IMR-90 (cell line): ENCODE measurements around the gene POLE3. TPM values are rescaled to one million over a fixed set of nuclear protein-coding genes. Genes with fewer than 3 reads are reported as not detected.

ENCODE experiments used
- ATAC-seq: fragments of 200-7000 bp; cut with Tn5 transposase; 2 replicates; pipeline ENCODE4 v1.9.1; 2020; ENCODE audit warnings: low read depth, mild to moderate bottlenecking, moderate library complexity
- BruUV-seq: library from RNA; stranded (reverse); fragments of 400-500 nt; replicated peaks from 2 replicates; lab custom pipeline; 2021; lab: Mats Ljungman, UMichigan
- CTCF ChIA-PET: fragments of 300-600 bp; formaldehyde crosslinking; extraction: SDS; loops from one replicate; lab custom pipeline; 2021; ENCODE audit warnings: antibody characterized with exemption; lab: Yijun Ruan, JAX
- POLR2A ChIA-PET: fragments of 300-600 bp; sonication (Branson Sonifier 250); formaldehyde crosslinking; loops from one replicate; lab custom pipeline; 2022; ENCODE audit warnings: antibody characterized with exemption; ENCODE audit not compliant: unreplicated experiment; lab: Charles Lee
- DNase-seq: peaks from one replicate; pipeline ENCODE4 v3.0.0; 2013
- H2AFZ ChIP-seq: replicated peaks from 2 replicates; pipeline ENCODE3; 2013; ENCODE audit warnings: low read length, mild to moderate bottlenecking; ENCODE audit not compliant: poor library complexity
- H2AK5ac ChIP-seq: 2 replicates; pipeline ENCODE4 v1.6.1; 2013; ENCODE audit warnings: low read depth, low read length, inconsistent platforms
- H2AK9ac ChIP-seq: replicated peaks from 2 replicates; pipeline ENCODE3; 2013; ENCODE audit warnings: mild to moderate bottlenecking, low read depth, low read length, moderate library complexity; ENCODE audit not compliant: poor library complexity
- H2BK120ac ChIP-seq: 2 replicates; pipeline ENCODE4 v1.6.1; 2013; ENCODE audit warnings: low read depth, low read length, inconsistent platforms
- H2BK15ac ChIP-seq: 3 replicates; pipeline ENCODE4 v1.6.1; 2013; ENCODE audit warnings: low read depth, low read length, inconsistent platforms
- H2BK20ac ChIP-seq: 2 replicates; pipeline ENCODE4 v1.6.1; 2013; ENCODE audit warnings: low read depth, mild to moderate bottlenecking, inconsistent platforms, low read length, moderate library complexity
- H2BK5ac ChIP-seq: 2 replicates; pipeline ENCODE4 v1.6.1; 2013; ENCODE audit warnings: mild to moderate bottlenecking, low read depth, low read length, inconsistent platforms; ENCODE audit not compliant: poor library complexity, severe bottlenecking
- H3K14ac ChIP-seq: replicated peaks from 2 replicates; pipeline ENCODE4 v1.6.1; 2013; ENCODE audit warnings: low read depth, low read length, inconsistent platforms
- H3K18ac ChIP-seq: 2 replicates; pipeline ENCODE4 v1.6.1; 2013; ENCODE audit warnings: low read depth, low read length, control low read depth
- H3K23ac ChIP-seq: 2 replicates; pipeline ENCODE4 v1.6.1; 2013; ENCODE audit warnings: low read depth, low read length, inconsistent platforms
- H3K27ac ChIP-seq: 2 replicates; pipeline ENCODE4 v1.5.1; 2013; ENCODE audit warnings: mild to moderate bottlenecking, control low read depth, low read length; ENCODE audit not compliant: insufficient read depth
- H3K27me3 ChIP-seq: 2 replicates; pipeline ENCODE4 v1.6.1; 2013; ENCODE audit warnings: low read length; ENCODE audit not compliant: control insufficient read depth, insufficient read depth
- H3K36me3 ChIP-seq: 2 replicates; pipeline ENCODE4 v1.6.1; 2013; ENCODE audit warnings: low read length, mixed read lengths; ENCODE audit not compliant: control insufficient read depth, insufficient read depth
- H3K4ac ChIP-seq: 2 replicates; pipeline ENCODE4 v1.6.1; 2013; ENCODE audit warnings: low read depth, low read length, inconsistent platforms
- H3K4me1 ChIP-seq: 2 replicates; pipeline ENCODE4 v1.6.1; 2013; ENCODE audit warnings: low read length, mixed read lengths; ENCODE audit not compliant: control insufficient read depth, insufficient read depth
- H3K4me2 ChIP-seq: 2 replicates; pipeline ENCODE4 v1.6.1; 2013; ENCODE audit warnings: low read depth, mild to moderate bottlenecking, control low read depth, low read length, moderate library complexity
- H3K4me3 ChIP-seq: 2 replicates; pipeline ENCODE4 v1.5.1; 2013; ENCODE audit warnings: low read depth, mild to moderate bottlenecking, control low read depth, low read length, moderate library complexity; ENCODE audit not compliant: insufficient read depth
- H3K56ac ChIP-seq: 2 replicates; pipeline ENCODE4 v1.6.1; 2013; ENCODE audit warnings: low read length, inconsistent platforms; ENCODE audit not compliant: insufficient read depth; ENCODE audit errors: extremely low read depth
- H3K79me1 ChIP-seq, 2 experiments: 2 replicates each; pipeline ENCODE4 v1.6.1; 2013; ENCODE audit warnings: low read length in 2 of 2, inconsistent platforms in 1 of 2, low read depth in 1 of 2
- H3K9ac ChIP-seq: 2 replicates; pipeline ENCODE4 v1.6.1; 2013; ENCODE audit warnings: low read depth, low read length, control low read depth
- H3K9me1 ChIP-seq: 2 replicates; pipeline ENCODE4 v1.6.1; 2013; ENCODE audit warnings: low read length, inconsistent platforms; ENCODE audit not compliant: insufficient read depth
- H3K9me3 ChIP-seq: 2 replicates; pipeline ENCODE4 v1.6.1; 2013; ENCODE audit warnings: low read length; ENCODE audit not compliant: control insufficient read depth, insufficient read depth
- H4K20me1 ChIP-seq: 2 replicates; pipeline ENCODE4 v1.6.1; 2013; ENCODE audit warnings: low read length, inconsistent platforms; ENCODE audit not compliant: insufficient read depth
- H4K5ac ChIP-seq: 2 replicates; pipeline ENCODE4 v1.6.1; 2013; ENCODE audit warnings: mild to moderate bottlenecking, low read depth, low read length, control low read depth
- H4K8ac ChIP-seq, 2 experiments: 2 replicates each; pipeline ENCODE4 v1.6.1; 2013; ENCODE audit warnings: low read depth in 2 of 2, low read length in 2 of 2, control low read depth in 1 of 2, inconsistent platforms in 1 of 2
- H4K91ac ChIP-seq: 2 replicates; pipeline ENCODE4 v1.6.1; 2013; ENCODE audit warnings: low read depth, low read length, inconsistent platforms; ENCODE audit not compliant: insufficient read depth
- POLR2A ChIP-seq: IDR thresholded peaks from 2 replicates; pipeline ENCODE4 v1.6.1; 2012; ENCODE audit warnings: mild to moderate bottlenecking, low read depth, low read length
- RAD21 ChIP-seq: IDR thresholded peaks from 2 replicates; pipeline ENCODE4 v1.6.1; 2012; ENCODE audit warnings: low read length, improper control_type of control experiment
- RCOR1 ChIP-seq: IDR thresholded peaks from 2 replicates; pipeline ENCODE4 v1.6.1; 2012; ENCODE audit warnings: mild to moderate bottlenecking, low read length, improper control_type of control experiment; ENCODE audit not compliant: insufficient replicate concordance
- WGBS, 2 experiments: methylation state at CpG; one replicate each; pipeline versions ENCODE4 v1.1.5 to v1.1.7; 2013; ENCODE audit warnings: missing lambda C conversion rate in 2 of 2; ENCODE audit not compliant: insufficient read length in 1 of 2; ENCODE audit errors: extremely low coverage in 2 of 2; 5-methylcytosine and 5-hydroxymethylcytosine counted together
- dilution Hi-C: fragments of 300-500 bp; cut with HindIII; formaldehyde crosslinking; loops from one replicate; pipeline ENCODE4 v1.14.3; 2018; ENCODE audit warnings: low sequenced_read_pairs; ENCODE audit not compliant: unreplicated experiment
- in situ Hi-C: fragments of 300-500 bp; cut with MboI; formaldehyde crosslinking; loops from 3 replicates; pipeline ENCODE4 v1.14.3; 2019; ENCODE audit warnings: low sequenced_read_pairs, inconsistent platforms, mixed read lengths
- intact Hi-C: fragments of 100-400 bp; cut with micrococcal nuclease; formaldehyde crosslinking; loops from 2 replicates; pipeline ENCODE4 v1.10.0; 2022
- polyA plus RNA-seq, 3 experiments: library from polyadenylated mRNA; depleted of rRNA; stranded (reverse); fragments of >200 nt; gene quantifications; 2 replicates each; pipeline ENCODE4 v1.2.3, GENCODE V29; 2012; ENCODE audit warnings: low replicate concordance in 1 of 3
- total RNA-seq: library from RNA; depleted of rRNA; stranded (reverse); fragments of >200 nt; gene quantifications from 2 replicates; pipeline ENCODE4 v1.2.3, GENCODE V29; 2012

Gene POLE3
- total and polyA plus RNA-seq, 2 of the 4 experiments (the other 2 are of a cell fraction) = 34.8 to 43.0 TPM

DNA sequence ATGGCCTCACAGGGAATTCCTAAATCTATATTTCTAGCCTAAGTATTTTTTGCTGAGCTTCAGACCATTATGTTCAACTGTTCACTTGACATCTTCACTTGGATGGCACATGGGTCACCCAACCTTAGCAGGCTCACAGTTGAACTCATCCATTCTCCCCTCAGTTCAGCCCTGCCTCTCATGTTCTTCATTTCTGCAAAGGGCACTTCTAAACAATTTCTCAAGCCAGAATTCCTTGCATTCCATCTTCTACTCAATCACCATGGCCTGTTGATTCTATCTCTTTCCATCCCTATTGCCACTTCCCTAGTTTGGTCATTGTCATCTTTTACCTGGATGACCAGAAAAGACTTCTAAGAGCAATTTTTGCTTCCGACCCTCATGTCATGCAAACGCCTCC lies 45.8 kb upstream of the POLE3 start:
- Histone ChIP-seq H3K4me3 (no peak overlapping the region), H3K9me3 (no peaks in the 10 kb centered on the region), H3K27ac (peak overlapping the region; percentile 100), H3K4ac (peak overlapping the region; percentile 93), H4K8ac (peak overlapping the region; percentile 88 to 93), H2AK9ac (peak overlapping the region; percentile 47), H3K14ac (peak overlapping the region; percentile 57), H4K20me1 (no peaks in the 10 kb centered on the region), H3K9me1 (peaks cover 7% of the 10 kb centered on the region; the same call in 1 of the 2 replicates), H2AK5ac (peak overlapping the region; percentile 18; the same call in 1 of the 2 replicates), H3K4me1 (peaks cover 15% of the 10 kb centered on the region), H3K18ac (peak overlapping the region; percentile 100; the same call in 1 of the 2 replicates), H3K4me2 (no peak overlapping the region), H3K27me3 (no peaks in the 10 kb centered on the region), H3K56ac (peak overlapping the region; percentile 80), H4K5ac (peak overlapping the region; percentile 93; the same call in 1 of the 2 replicates), H3K23ac (peak overlapping the region; percentile 78; the same call in 1 of the 2 replicates), H3K79me1 (no peaks in the 10 kb centered on the region), H4K91ac (peak overlapping the region; percentile 96), H2BK15ac (peak overlapping the region; percentile 88; the same call in 2 of the 3 replicates), H3K36me3 (no peaks in the 10 kb centered on the region), H3K9ac (no peak overlapping the region), H2AFZ (peak overlapping the region; percentile 28), H2BK120ac (peak overlapping the region; percentile 98), H2BK20ac (peak overlapping the region; percentile 94), H2BK5ac (peak overlapping the region; percentile 98)
- DNase-seq (peak; percentile 25), ATAC-seq (peak; percentile 70)
- ChIA-PET CTCF (interaction anchor here (1.8 to 2.3 kb wide), 2 partner anchors 10 to 135 kb away, joined by 6 to 10 read pairs; no protein-coding TSS in a partner anchor), POLR2A (no interaction called here)
- TF ChIP-seq POLR2A (no peak), RAD21 (no peak), RCOR1 (no peak)
- dilution Hi-C loops = no loop called here
- BruUV-seq = no TSS peak
- intact Hi-C loops = loop anchor here (5.0 kb wide), 2 partner anchors 61 to 111 kb away; no protein-coding TSS in a partner anchor
- WGBS, 2 experiments = no CpG with 5 or more reads among the region's 2 CpGs
- in situ Hi-C loops = no loop called here
